GM12801 (cell line): ENCODE data around the gene CD200.

ENCODE experiments used
- CTCF ChIP-seq: IDR thresholded peaks from one replicate; pipeline ENCODE4 v1.5.1; 2011; ENCODE audit warnings: control low read depth; ENCODE audit not compliant: insufficient read length; ENCODE audit errors: extremely low read depth

Gene CD200

GRCh38 chr3:112315791-112316190, 17.2 kb upstream of the CD200 start:
- no peak for TF ChIP-seq CTCF

- no peak for TF ChIP-seq CTCF
Measured at GRCh38 chr3:112319516-112320276, 13.3 kb upstream of the CD200 start.

GRCh38 chr3:112320691-112321090, 12.3 kb upstream of the CD200 start:
- TF ChIP-seq CTCF, result no peak

- TF ChIP-seq CTCF, result no peak
Measured at GRCh38 chr3:112321867-112322652, 10.9 kb upstream of the CD200 start.

- no peak for TF ChIP-seq CTCF
Measured at GRCh38 chr3:112327371-112327951, 5.5 kb upstream of the CD200 start.

GRCh38 chr3:112331851-112332250, 1.1 kb upstream of the CD200 start:
- no peak for TF ChIP-seq CTCF
